GM12891 (cell line): ENCODE measurements around the gene NET1.

ENCODE experiments used
- DNase-seq: peaks from one replicate; pipeline ENCODE4 v3.0.0; 2011; ENCODE audit warnings: low spot score; ENCODE audit not compliant: insufficient read length
- FAIRE-seq: peaks from 2 replicates; lab custom pipeline; 2011; peaks lifted over from hg19 to GRCh38; lab: Jason Lieb, UNC
- PAX5 ChIP-seq: IDR thresholded peaks from 2 replicates; pipeline ENCODE4 v1.6.1; 2011; ENCODE audit warnings: low read length, moderate library complexity, mild to moderate bottlenecking; ENCODE audit not compliant: insufficient read depth, severe bottlenecking
- POLR2A ChIP-seq: IDR thresholded peaks from 2 replicates; pipeline ENCODE4 v1.6.1; 2011; ENCODE audit warnings: low read depth, low read length, control low read depth
- POLR2AphosphoS5 ChIP-seq: IDR thresholded peaks from 2 replicates; pipeline ENCODE4 v1.6.1; 2011; ENCODE audit warnings: low read depth, low read length, control low read depth
- POU2F2 ChIP-seq: IDR thresholded peaks from 2 replicates; pipeline ENCODE4 v1.6.1; 2011; ENCODE audit warnings: low read depth, mild to moderate bottlenecking, control low read depth, low read length, moderate library complexity
- SPI1 ChIP-seq: IDR thresholded peaks from 2 replicates; pipeline ENCODE4 v1.6.1; 2011; ENCODE audit warnings: low read depth, low read length, control low read depth
- TAF1 ChIP-seq: IDR thresholded peaks from 2 replicates; pipeline ENCODE4 v1.6.1; 2011; ENCODE audit warnings: low read depth, low read length, control low read depth

Gene NET1

GRCh38 chr10:5416981-5417380 is 4.6 kb downstream of the NET1 start:
- no peak for TF ChIP-seq POLR2A
- no peak for TF ChIP-seq TAF1
- no peak for TF ChIP-seq POU2F2
- TF ChIP-seq POLR2AphosphoS5 = no peak
- no peak for TF ChIP-seq SPI1
- TF ChIP-seq PAX5 = no peak
- no peak for DNase-seq
- FAIRE-seq = peak; percentile 71

GRCh38 chr10:5418584-5418983 is 6.2 kb downstream of the NET1 start:
- no peak for DNase-seq
- TF ChIP-seq PAX5 (no peak), POLR2A (no peak), TAF1 (no peak), POU2F2 (no peak), SPI1 (no peak), POLR2AphosphoS5 (no peak)
- no peak for FAIRE-seq

GRCh38 chr10:5419466-5420094 is 7.2 kb downstream of the NET1 start:
- TF ChIP-seq TAF1 (no peak), SPI1 (no peak), POLR2A (no peak), POLR2AphosphoS5 (no peak), POU2F2 (no peak), PAX5 (no peak)
- DNase-seq (no peak), FAIRE-seq (no peak)

- no peak for TF ChIP-seq PAX5
- DNase-seq (no peak), FAIRE-seq (no peak)
Measured at GRCh38 chr10:5423771-5424170, 11.4 kb downstream of the NET1 start.

GRCh38 chr10:5424751-5425150 is 12.4 kb downstream of the NET1 start:
- FAIRE-seq (no peak), DNase-seq (no peak)
- no peak for TF ChIP-seq POLR2A
- no peak for TF ChIP-seq POLR2AphosphoS5
- TF ChIP-seq SPI1 = no peak
- no peak for TF ChIP-seq TAF1
- no peak for TF ChIP-seq PAX5
- no peak for TF ChIP-seq POU2F2

GRCh38 chr10:5428133-5428532 is 15.8 kb downstream of the NET1 start:
- FAIRE-seq = no peak
- no peak for DNase-seq
- TF ChIP-seq POU2F2 = no peak
- no peak for TF ChIP-seq POLR2A
- no peak for TF ChIP-seq TAF1
- TF ChIP-seq SPI1 = no peak
- no peak for TF ChIP-seq POLR2AphosphoS5
- TF ChIP-seq PAX5 = no peak

- FAIRE-seq (no peak), DNase-seq (no peak)
- TF ChIP-seq POLR2A = no peak
- TF ChIP-seq SPI1 = no peak
- no peak for TF ChIP-seq POU2F2
- no peak for TF ChIP-seq POLR2AphosphoS5
Measured at GRCh38 chr10:5433182-5433581, 20.8 kb downstream of the NET1 start.

- DNase-seq (no peak), FAIRE-seq (peak; percentile 61)
- TF ChIP-seq TAF1 (no peak), SPI1 (no peak), POLR2AphosphoS5 (no peak), POU2F2 (no peak), POLR2A (no peak), PAX5 (no peak)
Measured at GRCh38 chr10:5434017-5434753, 21.8 kb downstream of the NET1 start.

GRCh38 chr10:5435328-5435727 is 23.0 kb downstream of the NET1 start:
- FAIRE-seq (no peak), DNase-seq (no peak)
- TF ChIP-seq PAX5 = no peak
- no peak for TF ChIP-seq POLR2A
- no peak for TF ChIP-seq POLR2AphosphoS5
- TF ChIP-seq SPI1 = no peak
- no peak for TF ChIP-seq TAF1
- no peak for TF ChIP-seq POU2F2

- peak; percentile 16 for FAIRE-seq
- DNase-seq = no peak
- TF ChIP-seq POU2F2 (no peak), POLR2AphosphoS5 (no peak), TAF1 (no peak)
Measured at GRCh38 chr10:5440206-5440605, 27.8 kb downstream of the NET1 start.

- DNase-seq (no peak), FAIRE-seq (no peak)
- TF ChIP-seq POLR2A = no peak
Measured at GRCh38 chr10:5441106-5441505, 28.7 kb downstream of the NET1 start.
